Activated T-helper 1 cell treated with anti-CD3 and anti-CD28 coated beads, Interleukin-12 subunit alpha, Interleukin-12 subunit beta, Interleukin-2, Interleukin-4 antibody, amounts not matched to agents 30 ng/mL and 10 ng/mL and 1 ng/mL, durations not matched to agents 14 hours and 24 hours and 36 hours (primary cell): ENCODE measurements around the gene LRRC42. TPM values are rescaled to one million over a fixed set of nuclear protein-coding genes. Genes with fewer than 3 reads are reported as not detected.

ENCODE experiments used
- DNase-seq: peaks from one replicate; pipeline ENCODE4 v3.0.0; 2021; ENCODE audit warnings: low spot score
- H3K27ac Mint-ChIP-seq: one replicate; pipeline ENCODE4 v1.8.0; 2021; ENCODE audit warnings: mild to moderate bottlenecking, mixed read lengths
- H3K27me3 Mint-ChIP-seq: one replicate; pipeline ENCODE4 v1.8.0; 2022; ENCODE audit warnings: mild to moderate bottlenecking, moderate library complexity, mixed read lengths; ENCODE audit not compliant: insufficient read depth
- H3K36me3 Mint-ChIP-seq: one replicate; pipeline ENCODE4 v1.8.0; 2021; ENCODE audit warnings: low read depth, mixed read lengths
- H3K4me1 Mint-ChIP-seq: one replicate; pipeline ENCODE4 v1.8.0; 2021; ENCODE audit warnings: low read depth, mixed read lengths
- H3K4me3 Mint-ChIP-seq: one replicate; pipeline ENCODE4 v1.8.0; 2021; ENCODE audit warnings: mild to moderate bottlenecking, moderate library complexity, mixed read lengths
- H3K9me3 Mint-ChIP-seq: one replicate; pipeline ENCODE4 v1.8.0; 2021; ENCODE audit warnings: mixed read lengths
- intact Hi-C: fragments of 100-400 bp; cut with micrococcal nuclease; formaldehyde crosslinking; loops from one replicate; pipeline ENCODE4 v1.15.1; 2024
- total RNA-seq: library from RNA; stranded (reverse); gene quantifications from 2 replicates; pipeline ENCODE4 v1.2.3, GENCODE V29; 2022

The LRRC42 gene
- total RNA-seq, 1 donor from 2014 or later = 32.8 TPM

DNA sequence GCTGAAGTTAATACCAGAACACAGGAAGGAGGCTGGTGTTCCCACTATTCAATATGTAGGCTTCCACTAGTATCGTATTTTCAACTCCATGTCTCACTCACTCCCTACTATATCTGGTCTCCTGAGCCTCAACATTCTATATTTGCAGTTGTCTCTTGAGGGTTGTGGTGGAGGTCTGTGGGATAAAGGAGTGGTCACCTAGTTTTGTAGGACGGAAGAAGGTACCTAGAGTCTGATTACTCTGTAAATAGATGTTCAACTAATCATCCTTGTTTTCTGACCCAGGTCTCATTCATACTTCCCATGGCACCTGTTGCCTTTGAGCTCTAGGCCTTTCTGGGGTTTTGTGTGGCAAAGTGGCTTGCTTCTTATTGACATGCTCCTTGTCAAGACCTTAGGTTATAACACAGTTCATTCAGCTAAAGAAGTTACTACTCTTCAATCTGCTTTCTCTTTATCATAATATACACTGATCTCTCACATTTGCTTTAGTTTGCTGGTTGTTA lies 18.7 kb upstream of the LRRC42 start:
- H3K36me3 Mint-ChIP-seq = peaks cover 32% of the 10 kb centered on the region

DNA sequence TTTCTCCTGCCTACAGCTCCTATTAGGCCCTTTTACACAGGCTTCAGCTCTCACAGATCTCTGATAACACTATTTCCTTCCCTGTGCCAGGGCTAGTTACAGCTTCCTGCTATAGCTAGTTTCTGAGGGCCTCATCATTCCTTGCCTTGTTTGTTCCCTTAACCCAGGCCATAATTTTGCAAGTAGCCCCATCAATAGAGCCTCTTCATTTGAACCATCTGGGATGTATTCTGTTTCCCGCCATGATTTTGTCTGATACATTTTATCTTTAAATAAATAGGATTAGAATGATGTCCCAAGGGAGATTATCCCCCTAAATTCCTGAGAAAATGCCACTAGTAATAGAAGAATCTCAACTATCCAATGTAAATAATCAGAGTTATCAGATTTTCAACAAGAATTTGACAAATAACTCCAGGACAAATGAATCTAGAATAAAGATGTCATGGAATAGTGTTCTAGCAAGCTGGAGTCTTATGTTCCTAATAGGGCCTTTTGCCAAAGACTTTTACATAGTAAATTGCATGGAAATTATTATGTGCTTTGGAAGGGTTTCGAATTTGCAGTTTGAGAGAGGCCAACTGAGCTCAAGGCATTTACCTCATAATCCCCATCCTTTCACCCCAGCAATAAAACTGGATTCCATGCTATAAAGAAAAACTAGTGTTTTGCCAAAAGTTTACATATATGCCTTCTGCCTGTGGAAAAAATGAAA lies 16.7 kb upstream of the LRRC42 start:
- H3K27ac Mint-ChIP-seq = peak overlapping the region; percentile 3

More for the DNA sequence above, 18.7 kb upstream of the LRRC42 start:
- Mint-ChIP-seq H3K27ac (no peak overlapping the region), H3K4me1 (no peaks in the 10 kb centered on the region), H3K27me3 (no peaks in the 10 kb centered on the region), H3K4me3 (no peak overlapping the region), H3K9me3 (no peaks in the 10 kb centered on the region)
- DNase-seq = no peak
- intact Hi-C loops = no loop called here

DNA sequence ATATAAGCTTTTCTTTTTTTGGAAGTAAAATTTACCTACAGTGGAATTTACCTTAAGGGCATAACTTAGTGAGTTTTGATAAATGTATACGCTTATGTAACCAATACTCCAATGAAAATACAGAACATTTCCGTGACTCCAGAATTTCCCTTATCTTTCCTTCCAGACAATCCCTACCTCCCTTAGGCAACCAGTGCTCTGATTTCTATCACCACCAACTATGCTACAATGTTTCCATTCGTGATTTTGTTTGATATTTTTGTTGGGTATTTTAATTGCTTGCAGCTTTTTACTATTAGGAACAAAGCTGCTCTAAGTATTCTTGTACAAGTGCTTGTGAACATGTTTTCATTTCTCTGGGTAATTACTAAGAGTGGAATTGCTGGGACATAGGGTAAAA lies 15.2 kb upstream of the LRRC42 start:
- intact Hi-C loops = no loop called here
- H3K27ac Mint-ChIP-seq = no peak overlapping the region
- no peak for DNase-seq
- H3K27me3 Mint-ChIP-seq = no peaks in the 10 kb centered on the region
- no peak overlapping the region for H3K4me3 Mint-ChIP-seq
- peaks cover 41% of the 10 kb centered on the region for H3K36me3 Mint-ChIP-seq
- peaks cover 6% of the 10 kb centered on the region for H3K9me3 Mint-ChIP-seq
- H3K4me1 Mint-ChIP-seq = no peaks in the 10 kb centered on the region

More for the DNA sequence above, 16.7 kb upstream of the LRRC42 start:
- no peak overlapping the region for H3K4me3 Mint-ChIP-seq
- peaks cover 36% of the 10 kb centered on the region for H3K36me3 Mint-ChIP-seq
- no peaks in the 10 kb centered on the region for H3K4me1 Mint-ChIP-seq
- H3K27me3 Mint-ChIP-seq = no peaks in the 10 kb centered on the region
- intact Hi-C loops = no loop called here
- H3K9me3 Mint-ChIP-seq = peaks cover 6% of the 10 kb centered on the region
- no peak for DNase-seq

DNA sequence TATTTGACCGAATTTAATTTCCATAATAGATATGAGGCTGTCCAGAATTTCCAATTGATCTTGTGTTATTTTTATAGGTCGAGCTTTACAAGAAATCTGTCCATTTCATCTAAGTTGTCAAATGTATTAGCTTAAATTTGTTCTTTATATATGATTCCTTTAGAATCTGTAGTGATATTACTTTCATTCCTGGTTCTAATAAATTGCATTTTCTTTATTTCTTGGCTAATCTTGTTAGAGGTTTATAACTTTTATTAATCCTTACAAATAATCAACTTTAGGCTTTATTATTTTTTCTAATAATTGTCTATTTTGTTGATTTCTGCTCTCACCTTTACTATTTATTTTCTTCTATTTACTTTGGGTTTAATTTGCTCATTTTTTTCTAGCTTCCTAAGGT lies 14.6 kb upstream of the LRRC42 start:
- Mint-ChIP-seq H3K36me3 (peaks cover 44% of the 10 kb centered on the region), H3K4me3 (no peak overlapping the region), H3K9me3 (peaks cover 6% of the 10 kb centered on the region), H3K4me1 (no peaks in the 10 kb centered on the region), H3K27ac (no peak overlapping the region), H3K27me3 (no peaks in the 10 kb centered on the region)
- intact Hi-C loops = no loop called here
- DNase-seq = no peak

DNA sequence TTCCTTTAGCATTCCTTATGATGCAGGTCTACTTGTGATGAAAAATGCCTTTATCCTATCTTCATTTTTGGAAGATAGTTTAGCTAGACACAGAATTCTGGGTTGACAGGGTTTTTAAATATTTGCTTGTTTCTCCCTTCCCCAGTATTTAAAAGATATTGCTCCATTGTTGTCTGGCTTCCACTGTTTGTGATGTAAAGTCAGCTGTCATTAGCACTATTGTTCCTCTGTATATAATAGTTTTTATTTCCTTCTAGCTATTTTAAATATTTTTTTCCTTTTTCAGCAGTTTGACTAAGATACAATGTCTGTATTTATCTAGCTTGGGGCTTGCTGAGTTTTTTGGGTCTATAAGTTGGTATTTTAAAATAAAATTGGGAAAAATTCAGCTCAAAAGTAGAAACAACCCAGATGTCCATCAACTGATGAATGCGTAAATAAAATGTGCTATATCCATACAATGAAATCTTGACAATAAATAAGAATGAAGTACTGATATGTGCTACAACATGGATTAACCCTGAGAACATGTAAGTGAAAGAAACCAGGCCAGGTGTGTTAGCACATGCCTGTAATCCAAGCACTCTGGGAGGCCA lies 11.9 kb upstream of the LRRC42 start:
- H3K4me3 Mint-ChIP-seq = no peak overlapping the region
- no peak for DNase-seq
- peaks cover 52% of the 10 kb centered on the region for H3K36me3 Mint-ChIP-seq
- H3K27ac Mint-ChIP-seq = no peak overlapping the region
- intact Hi-C loops = no loop called here
- peaks cover 14% of the 10 kb centered on the region for H3K4me1 Mint-ChIP-seq
- H3K9me3 Mint-ChIP-seq = peaks cover 6% of the 10 kb centered on the region
- no peaks in the 10 kb centered on the region for H3K27me3 Mint-ChIP-seq

DNA sequence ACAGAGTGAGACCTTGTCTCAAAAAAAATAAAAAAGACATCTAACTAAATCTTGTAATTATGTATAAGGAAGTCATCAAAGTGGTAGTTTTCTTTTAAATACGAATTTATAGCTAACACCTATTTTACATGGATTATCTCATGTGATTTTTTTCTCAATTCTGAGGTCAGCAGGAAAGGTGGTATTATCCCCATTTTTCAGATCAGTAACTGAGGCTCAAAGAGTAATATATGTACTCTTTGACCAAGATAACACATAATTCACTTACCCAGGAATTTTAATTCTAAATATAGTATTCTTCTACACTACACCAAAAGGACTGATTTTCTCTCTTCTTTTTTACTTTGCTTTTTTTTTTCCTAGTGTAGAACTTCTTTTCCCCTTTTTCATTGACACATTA lies 9.7 kb upstream of the LRRC42 start:
- peaks cover 19% of the 10 kb centered on the region for H3K4me1 Mint-ChIP-seq

DNA sequence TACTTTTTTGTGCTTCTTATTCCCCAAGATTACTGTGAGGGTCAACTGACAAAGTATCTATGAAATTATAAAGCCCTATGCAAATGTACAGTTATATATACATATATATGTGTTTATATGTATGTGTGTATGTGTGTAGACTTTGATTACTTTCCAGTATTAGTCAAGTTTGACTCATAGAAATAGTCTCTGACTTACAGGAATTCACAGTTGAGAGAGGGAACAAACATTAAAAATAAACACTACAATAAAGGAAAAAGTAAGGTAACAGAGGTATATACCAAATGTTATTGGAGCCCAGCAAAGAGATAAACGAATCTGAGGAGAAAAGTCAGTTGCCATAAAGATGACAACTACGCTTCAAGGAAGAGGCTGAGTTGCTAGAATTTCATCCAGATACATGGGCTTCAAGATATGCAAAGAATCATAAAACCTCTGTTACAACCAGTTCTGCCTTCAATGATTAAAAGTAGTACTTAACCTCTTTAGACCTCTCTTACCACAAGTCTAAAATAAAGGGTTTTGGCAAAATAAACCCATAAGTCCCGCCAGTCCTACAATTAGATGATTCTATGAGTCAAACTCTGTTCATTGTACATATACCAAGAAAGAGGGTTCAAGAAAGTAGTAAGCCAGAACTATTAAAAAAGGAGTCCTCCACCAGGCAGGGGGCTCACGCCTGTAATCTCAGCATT lies 7.9 kb upstream of the LRRC42 start:
- Mint-ChIP-seq H3K4me1 (peaks cover 30% of the 10 kb centered on the region), H3K4me3 (no peak overlapping the region), H3K36me3 (peaks cover 52% of the 10 kb centered on the region), H3K9me3 (peaks cover 5% of the 10 kb centered on the region), H3K27me3 (no peaks in the 10 kb centered on the region), H3K27ac (no peak overlapping the region)
- no peak for DNase-seq
- intact Hi-C loops = no loop called here

More for the DNA sequence above, 9.7 kb upstream of the LRRC42 start:
- H3K4me3 Mint-ChIP-seq = no peak overlapping the region
- intact Hi-C loops = no loop called here
- H3K27ac Mint-ChIP-seq = no peak overlapping the region
- peaks cover 51% of the 10 kb centered on the region for H3K36me3 Mint-ChIP-seq
- DNase-seq = no peak
- H3K9me3 Mint-ChIP-seq = peaks cover 6% of the 10 kb centered on the region
- H3K27me3 Mint-ChIP-seq = no peaks in the 10 kb centered on the region

DNA sequence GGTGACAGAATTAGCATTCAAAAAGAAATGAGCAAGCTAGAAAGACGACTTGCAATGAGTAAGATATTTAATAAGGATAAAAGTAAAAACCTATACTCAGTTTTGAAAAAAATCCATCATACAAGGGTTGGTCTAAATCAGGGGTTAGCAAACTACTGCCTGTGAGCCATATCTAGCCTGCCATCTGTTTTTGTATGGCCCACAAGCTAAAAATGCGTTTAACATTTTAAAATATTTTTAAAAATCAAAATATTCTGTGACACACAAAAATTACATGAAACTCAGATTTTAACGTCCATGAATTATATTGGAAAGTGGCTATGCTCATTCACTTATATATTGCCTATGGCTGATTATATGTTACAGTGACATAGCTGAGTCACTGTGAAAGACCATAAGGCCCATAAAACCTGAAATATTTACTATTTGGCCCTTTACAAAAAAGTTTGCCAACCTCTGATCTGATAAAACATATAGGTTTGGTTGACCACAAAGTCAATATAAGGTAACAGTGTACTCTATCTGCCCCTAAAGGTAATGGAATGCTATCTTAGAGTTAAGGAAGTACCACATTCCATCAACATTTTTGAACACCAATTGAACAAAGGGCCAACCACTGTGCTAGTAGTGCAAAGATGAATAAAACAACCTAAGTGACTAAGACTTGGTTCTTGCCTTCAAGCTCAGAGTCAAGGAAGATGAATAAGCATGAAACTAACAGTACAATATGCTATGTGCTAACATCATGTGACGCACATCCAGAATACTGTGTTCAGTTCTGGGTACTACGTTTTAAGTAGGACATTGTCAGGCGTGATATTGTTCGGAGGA lies 3.8 kb upstream of the LRRC42 start:
- H3K27ac Mint-ChIP-seq = peak overlapping the region; percentile 35
- no peaks in the 10 kb centered on the region for H3K9me3 Mint-ChIP-seq
- H3K27me3 Mint-ChIP-seq = no peaks in the 10 kb centered on the region
- no peak for DNase-seq
- intact Hi-C loops = loop anchor here (1.0 to 10.0 kb wide), 4 partner anchors 24 to 1888 kb away; partner anchors contain the start of genes BTF3L4 and TXNDC12
- H3K4me3 Mint-ChIP-seq = peak overlapping the region; percentile 90
- peaks cover 36% of the 10 kb centered on the region for H3K36me3 Mint-ChIP-seq
- peaks cover 55% of the 10 kb centered on the region for H3K4me1 Mint-ChIP-seq

DNA sequence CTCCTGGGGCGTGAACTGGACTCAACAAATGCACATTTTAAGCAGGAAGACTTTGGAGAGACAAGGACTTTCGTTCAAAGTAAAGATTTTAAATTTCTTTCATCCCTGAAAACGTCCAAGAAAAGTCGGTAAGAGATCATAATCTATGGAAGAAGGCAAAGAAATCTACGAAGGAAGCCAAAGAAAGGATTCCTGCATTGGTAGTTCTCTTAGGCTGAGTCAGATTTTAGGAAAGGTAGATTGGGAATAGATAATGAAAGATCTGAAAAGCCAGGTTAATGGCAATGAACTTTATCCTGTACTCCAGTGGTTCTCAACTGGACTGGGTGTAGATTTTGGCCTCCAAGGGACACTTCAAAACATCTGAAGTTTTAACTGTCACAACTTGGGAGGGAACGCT lies 3.1 kb upstream of the LRRC42 start:
- peaks cover 55% of the 10 kb centered on the region for H3K4me1 Mint-ChIP-seq
- no peak for DNase-seq
- H3K4me3 Mint-ChIP-seq = peak overlapping the region; percentile 90
- no peaks in the 10 kb centered on the region for H3K27me3 Mint-ChIP-seq
- peaks cover 31% of the 10 kb centered on the region for H3K36me3 Mint-ChIP-seq
- H3K9me3 Mint-ChIP-seq = no peaks in the 10 kb centered on the region
- H3K27ac Mint-ChIP-seq = peak overlapping the region; percentile 35
- intact Hi-C loops = loop anchor here (2.0 to 10.0 kb wide), 3 partner anchors 24 to 1888 kb away; partner anchors contain the start of genes BTF3L4 and TXNDC12

DNA sequence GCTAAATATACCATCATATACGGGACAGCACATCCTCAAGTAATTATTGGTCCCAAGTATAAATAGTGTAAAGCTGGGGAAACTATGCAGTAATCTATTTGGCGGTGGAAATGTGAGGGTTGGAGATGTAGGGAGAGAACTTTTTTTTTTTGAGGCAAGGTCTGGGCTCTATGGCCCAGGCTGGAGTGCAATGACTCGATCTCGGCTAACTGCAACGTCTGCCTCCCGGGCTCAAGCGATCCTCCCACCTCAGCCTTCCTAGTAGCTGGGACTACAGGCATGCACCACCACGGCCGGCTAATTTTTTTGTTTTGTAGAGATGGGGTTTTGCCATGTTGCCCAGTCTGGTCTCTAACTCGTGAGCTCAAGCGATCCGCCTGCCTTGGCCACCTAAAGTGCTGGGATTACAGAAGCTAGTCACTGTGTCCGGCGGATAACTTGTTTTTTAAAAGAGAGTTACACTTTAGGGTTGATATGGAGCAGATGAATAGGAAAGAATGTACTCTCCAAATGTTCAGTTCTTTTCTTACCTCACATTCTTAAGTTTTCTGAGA lies 2.6 kb upstream of the LRRC42 start:
- peaks cover 55% of the 10 kb centered on the region for H3K4me1 Mint-ChIP-seq
- DNase-seq = no peak
- peaks cover 28% of the 10 kb centered on the region for H3K36me3 Mint-ChIP-seq
- H3K27me3 Mint-ChIP-seq = no peaks in the 10 kb centered on the region
- intact Hi-C loops = loop anchor here (2.0 to 10.0 kb wide), 5 partner anchors 25 to 1889 kb away; partner anchors contain the start of genes BTF3L4 and TXNDC12
- H3K27ac Mint-ChIP-seq = peak overlapping the region; percentile 61
- H3K9me3 Mint-ChIP-seq = no peaks in the 10 kb centered on the region
- H3K4me3 Mint-ChIP-seq = peak overlapping the region; percentile 90

DNA sequence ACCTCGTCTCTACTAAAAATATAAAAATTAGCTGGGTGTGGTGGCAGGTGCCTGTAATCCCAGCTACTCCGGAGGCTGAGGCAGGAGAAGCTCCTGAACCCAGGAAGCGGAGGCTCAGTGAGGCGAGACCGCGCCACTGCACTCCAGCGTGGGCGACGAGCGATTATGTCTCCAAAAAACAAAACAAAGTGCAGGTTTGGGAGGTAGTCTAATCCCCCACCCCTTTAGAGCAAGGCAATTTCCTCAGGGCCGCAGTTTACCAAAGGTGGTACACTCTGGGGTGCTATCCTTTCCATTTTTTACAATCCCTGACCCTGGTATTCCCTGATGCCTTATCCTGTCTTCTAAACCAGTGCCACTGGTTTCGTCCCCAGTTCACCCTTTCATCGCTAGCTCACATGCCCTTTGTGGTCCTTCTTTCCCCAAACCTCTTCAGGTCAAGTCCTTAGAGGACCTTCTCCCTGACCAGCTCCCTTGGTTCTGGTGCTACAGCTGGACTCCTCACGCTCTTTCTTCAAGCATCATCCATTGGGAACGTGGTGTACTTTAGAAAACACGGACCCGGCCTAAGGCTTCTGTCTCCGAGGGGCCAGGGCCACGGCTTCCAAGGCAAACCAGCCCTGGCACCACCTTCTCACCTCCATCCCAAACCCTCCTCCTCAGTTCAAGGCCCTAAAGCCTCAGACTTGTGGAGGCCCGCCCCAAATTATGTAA lies 1.5 kb upstream of the LRRC42 start:
- Mint-ChIP-seq H3K36me3 (peaks cover 21% of the 10 kb centered on the region), H3K27ac (peak overlapping the region; percentile 83), H3K4me1 (peaks cover 62% of the 10 kb centered on the region), H3K4me3 (peak overlapping the region; percentile 90), H3K9me3 (no peaks in the 10 kb centered on the region), H3K27me3 (no peaks in the 10 kb centered on the region)
- no peak for DNase-seq
- intact Hi-C loops = loop anchor here (1.0 to 10.0 kb wide), 12 partner anchors 15 to 1890 kb away; partner anchors contain the start of genes BTF3L4, CC2D1B, CYB5RL and LRP8
